Suprapubic skin (tissue), 4 donors: Measurements from ENCODE around the gene TMEM243. TPM values are rescaled to one million over a fixed set of nuclear protein-coding genes. Genes with fewer than 3 reads are reported as not detected.

Source experiments
- DNase-seq, 2 donors: peaks; one replicate each; pipeline ENCODE4 v3.0.0-alpha.2; 2019; ENCODE audit warnings: low spot score in 2 of 2
- H3K27ac ChIP-seq: fragments of 200-600 bp; sonication (generic); one replicate; pipeline ENCODE4 v1.5.1; 2019
- H3K27me3 ChIP-seq: fragments of 200-600 bp; sonication (generic); one replicate; pipeline ENCODE4 v1.5.1; 2019
- H3K36me3 ChIP-seq: fragments of 200-600 bp; sonication (generic); one replicate; pipeline ENCODE4 v1.5.1; 2019
- H3K4me1 ChIP-seq: fragments of 200-600 bp; sonication (generic); one replicate; pipeline ENCODE4 v1.5.1; 2019
- H3K4me3 ChIP-seq: fragments of 200-600 bp; sonication (generic); one replicate; pipeline ENCODE4 v1.5.1; 2019; ENCODE audit warnings: mild to moderate bottlenecking
- H3K9me3 ChIP-seq: fragments of 200-600 bp; sonication (generic); one replicate; pipeline ENCODE4 v1.5.1; 2019
- CTCF ChIP-seq, 2 donors: fragments of 200-600 bp in 1 of 2; fragments of 450-650 bp in 1 of 2; sonication (generic) in 1 of 2; IDR thresholded peaks; one replicate each; pipeline ENCODE4 v1.5.1; 2016 to 2019; ENCODE audit warnings: antibody characterized with exemption in 2 of 2, mild to moderate bottlenecking in 1 of 2, moderate library complexity in 1 of 2
- EP300 ChIP-seq: sonication (generic); formaldehyde crosslinking; IDR thresholded peaks from one replicate; pipeline ENCODE4 v1.6.1; 2017; ENCODE audit warnings: antibody characterized with exemption
- POLR2A ChIP-seq, 2 donors: fragments of 450-650 bp; IDR thresholded peaks; one replicate each; pipeline ENCODE4 v1.6.1; 2017; ENCODE audit warnings: antibody characterized with exemption in 2 of 2, mild to moderate bottlenecking in 2 of 2, moderate library complexity in 2 of 2
- POLR2AphosphoS5 ChIP-seq, 3 donors: sonication (generic); formaldehyde crosslinking; IDR thresholded peaks; one replicate each; pipeline ENCODE4 v1.6.1; 2017; ENCODE audit warnings: antibody characterized with exemption in 3 of 3
- WGBS: methylation state at CpG from one replicate; pipeline ENCODE4 v1.1.5; 2018; 5-methylcytosine and 5-hydroxymethylcytosine counted together
- total RNA-seq, 4 donors: library from RNA; depleted of rRNA; stranded (reverse); fragments of >200 nt; gene quantifications; one replicate each; pipeline ENCODE4 v1.1.0, GENCODE V29; 2016

Gene TMEM243
- total RNA-seq, 4 donors from 2014 or later, result 27.7 to 76.0 (median 39.2) TPM

GRCh38 chr7:87146740-87147386, 72.7 kb downstream of the TMEM243 start:
- peak in 1 of 2 donors; percentile 64 for DNase-seq
- no peak for TF ChIP-seq CTCF (IDR thresholded peaks at IDR 0.05)
- TF ChIP-seq EP300, result no peak
- TF ChIP-seq POLR2A (IDR thresholded peaks at IDR 0.05), result no peak
- TF ChIP-seq POLR2AphosphoS5 (IDR thresholded peaks at IDR 0.05), result no peak
- Histone ChIP-seq H3K4me1 (peaks cover 16% of the 10 kb centered on the region), H3K4me3 (no peak overlapping the region), H3K27ac (no peak overlapping the region), H3K27me3 (no peaks in the 10 kb centered on the region), H3K36me3 (no peaks in the 10 kb centered on the region), H3K9me3 (no peaks in the 10 kb centered on the region)
- WGBS, result 92% methylated on average over 23 of the region's 25 CpGs

Other genes starting within 250 kb of the TMEM243 start
- 10 to 100 TPM in 1 of 4 donors, 1 to 10 TPM in 3; 2.9 to 13.8 (median 5.8) TPM for gene ELAPOR2, start 160.1 kb downstream of the TMEM243 start, total RNA-seq
- gene DMTF1, start 67.3 kb downstream of the TMEM243 start, total RNA-seq, result 100 to 1,000 TPM in 1 of 4 donors, 10 to 100 TPM in 3; 42.9 to 217 (median 61.6) TPM
- gene CROT, start 125.9 kb upstream of the TMEM243 start, total RNA-seq, result 10 to 100 TPM; 18.5 to 68.6 (median 31.7) TPM